ENCODE measurements around the gene SERPINB13. TPM values are rescaled to one million over a fixed set of nuclear protein-coding genes. Genes with fewer than 3 reads are reported as not detected.

The SERPINB13 gene
- total RNA-seq, 4 donors from 2014 or later = not detected

DNA sequence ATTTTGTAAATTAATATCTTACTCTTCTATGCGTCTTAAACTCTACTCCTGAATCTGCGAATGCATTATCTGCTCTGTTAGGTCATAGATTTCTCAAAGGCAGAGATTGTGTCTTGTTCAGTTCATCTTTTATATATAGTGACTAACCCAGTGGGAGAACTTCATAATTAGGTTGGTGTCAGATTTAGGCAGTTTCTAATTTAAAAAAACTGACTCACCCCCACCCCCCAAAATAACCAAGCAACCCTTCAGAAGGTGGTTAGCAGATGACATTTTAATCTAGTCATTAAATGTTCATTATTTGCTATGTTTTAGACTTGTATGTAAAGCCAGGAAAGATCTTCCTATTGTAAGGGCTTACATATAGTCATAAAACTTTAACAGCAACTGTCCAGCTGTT lies 34.6 kb upstream of the SERPINB13 start:
- TF ChIP-seq, protein P1, sequence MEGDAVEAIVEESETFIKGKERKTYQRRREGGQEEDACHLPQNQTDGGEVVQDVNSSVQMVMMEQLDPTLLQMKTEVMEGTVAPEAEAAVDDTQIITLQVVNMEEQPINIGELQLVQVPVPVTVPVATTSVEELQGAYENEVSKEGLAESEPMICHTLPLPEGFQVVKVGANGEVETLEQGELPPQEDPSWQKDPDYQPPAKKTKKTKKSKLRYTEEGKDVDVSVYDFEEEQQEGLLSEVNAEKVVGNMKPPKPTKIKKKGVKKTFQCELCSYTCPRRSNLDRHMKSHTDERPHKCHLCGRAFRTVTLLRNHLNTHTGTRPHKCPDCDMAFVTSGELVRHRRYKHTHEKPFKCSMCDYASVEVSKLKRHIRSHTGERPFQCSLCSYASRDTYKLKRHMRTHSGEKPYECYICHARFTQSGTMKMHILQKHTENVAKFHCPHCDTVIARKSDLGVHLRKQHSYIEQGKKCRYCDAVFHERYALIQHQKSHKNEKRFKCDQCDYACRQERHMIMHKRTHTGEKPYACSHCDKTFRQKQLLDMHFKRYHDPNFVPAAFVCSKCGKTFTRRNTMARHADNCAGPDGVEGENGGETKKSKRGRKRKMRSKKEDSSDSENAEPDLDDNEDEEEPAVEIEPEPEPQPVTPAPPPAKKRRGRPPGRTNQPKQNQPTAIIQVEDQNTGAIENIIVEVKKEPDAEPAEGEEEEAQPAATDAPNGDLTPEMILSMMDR (IDR thresholded peaks at IDR 0.05; ENCODE audit: low read depth) = no peak

DNA sequence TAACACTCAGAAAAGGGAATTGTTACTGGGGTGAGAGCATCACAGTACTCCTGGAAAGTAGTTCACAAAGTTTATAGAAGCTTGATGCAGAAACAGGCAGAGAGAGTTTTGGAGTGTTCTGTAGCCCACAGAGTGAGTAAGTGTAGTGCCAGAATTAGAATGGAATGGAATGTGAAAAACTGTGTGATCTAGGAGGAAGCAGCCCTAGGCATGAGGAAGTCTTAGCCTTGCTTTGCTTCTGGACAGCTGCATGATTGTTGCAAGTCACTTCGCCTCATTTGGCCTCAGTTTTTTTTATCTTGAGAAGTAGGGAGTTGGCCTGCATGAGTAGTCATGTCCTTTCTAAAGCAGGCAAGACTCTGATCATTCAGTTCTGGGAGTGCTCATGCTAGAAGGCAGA lies 34.1 kb upstream of the SERPINB13 start:
- TF ChIP-seq, protein P1 (IDR thresholded peaks at IDR 0.05; ENCODE audit: low read depth) = no peak

DNA sequence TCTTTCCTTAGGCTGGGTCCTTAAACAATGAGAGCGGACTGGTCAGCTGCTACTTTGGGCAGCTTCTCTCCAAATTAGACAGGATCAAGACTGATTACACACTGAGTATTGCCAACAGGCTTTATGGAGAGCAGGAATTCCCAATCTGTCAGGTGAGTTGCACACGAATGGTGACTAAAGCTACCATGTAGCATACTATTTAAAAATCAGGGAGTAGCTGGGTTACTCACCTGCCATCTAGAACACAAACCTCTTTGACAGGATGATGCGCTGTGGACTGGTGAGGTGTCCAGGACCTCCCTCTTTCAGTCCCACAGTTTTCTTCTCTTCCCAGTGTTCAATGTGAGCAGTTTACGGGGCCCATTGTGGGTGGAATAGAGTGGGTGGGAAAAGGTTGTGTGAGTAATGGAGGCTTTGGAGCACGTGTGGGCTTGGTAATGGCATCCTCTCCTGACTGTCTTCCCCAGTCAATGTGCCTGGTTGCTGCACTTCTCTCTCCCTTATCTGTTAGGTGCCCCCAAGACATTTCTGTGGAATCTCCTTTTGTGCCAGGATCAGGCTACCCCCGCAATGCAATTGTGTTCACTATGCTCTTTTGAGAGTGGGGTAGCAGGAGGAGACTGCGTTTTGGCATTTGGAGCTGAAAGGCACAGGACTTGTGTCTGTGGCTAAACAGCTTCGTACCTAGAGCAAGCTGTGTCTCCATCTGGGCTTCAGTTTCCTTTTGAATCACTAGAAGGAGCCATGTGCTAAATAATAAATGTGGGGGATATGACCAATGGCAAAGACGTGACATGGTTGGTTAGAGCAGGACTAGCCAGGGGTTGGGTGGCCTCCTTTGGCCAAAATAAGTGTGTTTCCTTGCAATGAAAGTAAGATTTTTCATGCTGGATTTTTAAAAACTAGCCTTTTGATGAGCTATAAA lies 27.3 kb upstream of the SERPINB13 start:
- TF ChIP-seq, protein P1 (IDR thresholded peaks at IDR 0.05; ENCODE audit: low read depth) = no peak

DNA sequence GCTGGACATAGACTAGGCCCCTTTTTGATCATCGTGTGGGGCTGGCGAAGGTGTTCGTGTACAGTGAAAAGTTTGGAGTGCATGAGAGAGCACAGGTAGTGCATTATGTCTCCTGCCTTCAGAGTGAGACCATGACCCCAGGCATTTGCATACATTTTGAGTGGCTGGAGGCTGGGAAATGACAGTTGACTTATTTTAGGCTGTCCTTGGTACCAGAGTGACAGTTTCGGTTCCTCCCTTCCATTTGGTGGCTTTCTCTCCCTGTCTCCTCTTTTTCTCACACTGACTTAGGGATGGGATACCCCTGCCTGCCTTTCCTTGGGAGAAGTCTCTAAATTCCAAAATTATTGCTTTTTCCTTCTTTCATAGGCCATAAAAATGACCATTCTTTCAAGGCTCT lies 24.9 kb upstream of the SERPINB13 start:
- TF ChIP-seq, protein P1 (IDR thresholded peaks at IDR 0.05; ENCODE audit: low read depth) = no peak

DNA sequence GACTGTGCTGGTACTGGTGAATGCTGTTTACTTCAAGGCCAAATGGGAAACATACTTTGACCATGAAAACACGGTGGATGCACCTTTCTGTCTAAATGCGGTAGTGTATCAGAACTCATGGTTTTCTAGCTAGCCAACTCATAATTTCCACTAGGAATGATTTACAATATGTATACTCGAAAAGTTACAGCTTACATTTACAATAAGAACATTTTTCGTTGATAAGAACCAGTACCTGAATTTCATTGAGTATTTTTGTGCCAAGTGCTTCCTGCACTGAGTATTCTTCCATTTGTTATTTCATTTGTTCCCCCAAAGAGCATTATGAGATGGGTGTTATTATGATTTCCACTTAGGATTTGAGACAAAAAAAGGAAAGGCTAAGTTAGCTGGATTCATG lies 23.1 kb upstream of the SERPINB13 start:
- TF ChIP-seq, protein P1 (IDR thresholded peaks at IDR 0.05; ENCODE audit: low read depth) = no peak

DNA sequence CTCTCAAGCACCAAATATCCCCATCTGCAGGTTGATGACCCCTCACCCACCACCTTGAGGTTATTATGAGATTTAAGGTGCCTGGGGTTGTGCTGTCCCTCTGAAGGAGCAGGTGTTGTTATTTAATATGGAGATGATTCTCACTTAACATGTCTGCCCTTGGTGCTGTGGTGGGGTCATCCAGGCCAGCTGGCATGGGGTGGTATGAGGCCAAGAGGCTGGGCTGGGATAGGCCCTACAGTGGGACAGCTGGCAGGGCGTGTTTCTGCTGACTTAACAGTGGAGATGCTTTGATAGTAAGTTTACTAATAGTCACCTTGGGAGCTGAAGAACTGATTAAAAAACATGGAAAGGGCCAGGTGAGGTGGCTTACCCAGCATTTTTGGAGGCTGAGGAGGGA lies 22.6 kb upstream of the SERPINB13 start:
- TF ChIP-seq, protein P1 (IDR thresholded peaks at IDR 0.05; ENCODE audit: low read depth) = no peak

DNA sequence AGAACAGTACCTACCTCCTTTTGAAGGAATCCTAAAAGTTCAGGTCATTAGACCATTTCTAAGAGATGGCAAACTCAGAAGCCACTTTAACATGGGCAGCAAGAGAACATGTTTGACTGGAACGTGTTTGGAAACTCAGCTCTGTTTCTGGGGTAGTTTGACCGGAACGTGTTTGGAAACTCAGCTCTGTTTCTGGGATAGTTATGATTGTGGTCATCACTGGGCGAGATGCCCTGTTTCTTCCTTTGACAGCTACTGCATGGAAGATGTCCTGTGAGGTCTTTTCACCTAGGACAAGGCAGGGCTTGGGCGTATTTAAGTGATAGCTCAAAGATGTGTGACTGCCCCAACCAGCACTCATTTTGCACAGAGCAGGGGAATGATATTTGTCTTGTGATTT lies 19.9 kb upstream of the SERPINB13 start:
- TF ChIP-seq, protein P1 (IDR thresholded peaks at IDR 0.05; ENCODE audit: low read depth) = no peak
